ENCODE results near the gene BRICD5. TPM values are rescaled to one million over a fixed set of nuclear protein-coding genes. Genes with fewer than 3 reads are reported as not detected.

The BRICD5 gene
- total RNA-seq, 1 donor from 2014 or later, result 7.8 TPM

GRCh38 chr16:2235695-2236336 is 25.2 kb upstream of the BRICD5 start:
- TF ChIP-seq CTCF (IDR thresholded peaks at IDR 0.05), result no peak
- Histone ChIP-seq H3K36me3 (peaks cover 56% of the 10 kb centered on the region), H3K9me3 (no peaks in the 10 kb centered on the region), H3K4me3 (no peak overlapping the region), H3K27ac (no peak overlapping the region), H3K27me3 (ENCODE audit: low read depth) (peaks cover 30% of the 10 kb centered on the region), H3K4me1 (peaks cover 25% of the 10 kb centered on the region)
- ATAC-seq (no peak), DNase-seq (no peak)
- intact Hi-C loops (cut with DNase I), result no loop called here

GRCh38 chr16:2235234-2235651 is 24.6 kb upstream of the BRICD5 start:
- Histone ChIP-seq H3K4me1 (peaks cover 25% of the 10 kb centered on the region), H3K27ac (no peak overlapping the region), H3K4me3 (no peak overlapping the region), H3K27me3 (ENCODE audit: low read depth) (peaks cover 30% of the 10 kb centered on the region), H3K9me3 (no peaks in the 10 kb centered on the region), H3K36me3 (peaks cover 61% of the 10 kb centered on the region)
- intact Hi-C loops (cut with DNase I), result no loop called here
- DNase-seq (no peak), ATAC-seq (no peak)
- no peak for TF ChIP-seq CTCF (IDR thresholded peaks at IDR 0.05)

- no peak for DNase-seq
- Histone ChIP-seq H3K4me3 (no peak overlapping the region), H3K27ac (no peak overlapping the region), H3K4me1 (peaks cover 25% of the 10 kb centered on the region), H3K36me3 (peaks cover 61% of the 10 kb centered on the region), H3K27me3 (ENCODE audit: low read depth) (peaks cover 30% of the 10 kb centered on the region), H3K9me3 (no peaks in the 10 kb centered on the region)
- TF ChIP-seq CTCF (IDR thresholded peaks at IDR 0.05), result no peak
- no peak for ATAC-seq
- intact Hi-C loops (cut with DNase I), result no loop called here
These were observed 24.1 kb upstream of the BRICD5 start for GRCh38 chr16:2234813-2235170.

GRCh38 chr16:2233872-2234812 is 23.5 kb upstream of the BRICD5 start:
- Histone ChIP-seq H3K36me3 (peaks cover 65% of the 10 kb centered on the region), H3K27ac (no peak overlapping the region), H3K4me3 (no peak overlapping the region), H3K9me3 (no peaks in the 10 kb centered on the region), H3K4me1 (peaks cover 25% of the 10 kb centered on the region), H3K27me3 (ENCODE audit: low read depth) (peaks cover 30% of the 10 kb centered on the region)
- TF ChIP-seq CTCF (IDR thresholded peaks at IDR 0.05), result no peak
- DNase-seq (no peak), ATAC-seq (no peak)
- intact Hi-C loops (cut with DNase I), result no loop called here

GRCh38 chr16:2233046-2233775 is 22.5 kb upstream of the BRICD5 start:
- ATAC-seq (no peak), DNase-seq (no peak)
- no peak for TF ChIP-seq CTCF (IDR thresholded peaks at IDR 0.05)
- H3K4me3 ChIP-seq, result no peak overlapping the region
- H3K36me3 ChIP-seq, result peaks cover 75% of the 10 kb centered on the region
- H3K4me1 ChIP-seq, result peaks cover 24% of the 10 kb centered on the region
- H3K27me3 ChIP-seq (ENCODE audit: low read depth), result peaks cover 30% of the 10 kb centered on the region
- intact Hi-C loops (cut with DNase I), result no loop called here
- H3K27ac ChIP-seq, result no peak overlapping the region
- no peaks in the 10 kb centered on the region for H3K9me3 ChIP-seq
